ENCODE results near the gene STAB2. TPM values are rescaled to one million over a fixed set of nuclear protein-coding genes. Genes with fewer than 3 reads are reported as not detected.
A peak's percentile ranks its signal among the peaks of the same experiment; 100 is the strongest.

The STAB2 gene, protein sequence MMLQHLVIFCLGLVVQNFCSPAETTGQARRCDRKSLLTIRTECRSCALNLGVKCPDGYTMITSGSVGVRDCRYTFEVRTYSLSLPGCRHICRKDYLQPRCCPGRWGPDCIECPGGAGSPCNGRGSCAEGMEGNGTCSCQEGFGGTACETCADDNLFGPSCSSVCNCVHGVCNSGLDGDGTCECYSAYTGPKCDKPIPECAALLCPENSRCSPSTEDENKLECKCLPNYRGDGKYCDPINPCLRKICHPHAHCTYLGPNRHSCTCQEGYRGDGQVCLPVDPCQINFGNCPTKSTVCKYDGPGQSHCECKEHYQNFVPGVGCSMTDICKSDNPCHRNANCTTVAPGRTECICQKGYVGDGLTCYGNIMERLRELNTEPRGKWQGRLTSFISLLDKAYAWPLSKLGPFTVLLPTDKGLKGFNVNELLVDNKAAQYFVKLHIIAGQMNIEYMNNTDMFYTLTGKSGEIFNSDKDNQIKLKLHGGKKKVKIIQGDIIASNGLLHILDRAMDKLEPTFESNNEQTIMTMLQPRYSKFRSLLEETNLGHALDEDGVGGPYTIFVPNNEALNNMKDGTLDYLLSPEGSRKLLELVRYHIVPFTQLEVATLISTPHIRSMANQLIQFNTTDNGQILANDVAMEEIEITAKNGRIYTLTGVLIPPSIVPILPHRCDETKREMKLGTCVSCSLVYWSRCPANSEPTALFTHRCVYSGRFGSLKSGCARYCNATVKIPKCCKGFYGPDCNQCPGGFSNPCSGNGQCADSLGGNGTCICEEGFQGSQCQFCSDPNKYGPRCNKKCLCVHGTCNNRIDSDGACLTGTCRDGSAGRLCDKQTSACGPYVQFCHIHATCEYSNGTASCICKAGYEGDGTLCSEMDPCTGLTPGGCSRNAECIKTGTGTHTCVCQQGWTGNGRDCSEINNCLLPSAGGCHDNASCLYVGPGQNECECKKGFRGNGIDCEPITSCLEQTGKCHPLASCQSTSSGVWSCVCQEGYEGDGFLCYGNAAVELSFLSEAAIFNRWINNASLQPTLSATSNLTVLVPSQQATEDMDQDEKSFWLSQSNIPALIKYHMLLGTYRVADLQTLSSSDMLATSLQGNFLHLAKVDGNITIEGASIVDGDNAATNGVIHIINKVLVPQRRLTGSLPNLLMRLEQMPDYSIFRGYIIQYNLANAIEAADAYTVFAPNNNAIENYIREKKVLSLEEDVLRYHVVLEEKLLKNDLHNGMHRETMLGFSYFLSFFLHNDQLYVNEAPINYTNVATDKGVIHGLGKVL (N-terminal part only)
- total RNA-seq (under 1 TPM; 0.10 to 0.99 TPM), polyA plus RNA-seq (ENCODE audit: insufficient read length in 2 of 2) (1 to 10 TPM in 1 of 2 donors, under 1 TPM in 1; 0.16 to 1.5 TPM)
- long read RNA-seq, donor 1: 0 reads
- long read RNA-seq, donor 2: 0 reads
- long read RNA-seq, donor 3: 0 reads
- long read RNA-seq, donor 4, full-length matches to known transcripts: 1 of 1 reads
- long read RNA-seq, donor 4, partial matches to known transcripts: 0 of 1 reads
- long read RNA-seq, donor 4, other reads (novel, unspliced or antisense): 0 of 1 reads

DNA sequence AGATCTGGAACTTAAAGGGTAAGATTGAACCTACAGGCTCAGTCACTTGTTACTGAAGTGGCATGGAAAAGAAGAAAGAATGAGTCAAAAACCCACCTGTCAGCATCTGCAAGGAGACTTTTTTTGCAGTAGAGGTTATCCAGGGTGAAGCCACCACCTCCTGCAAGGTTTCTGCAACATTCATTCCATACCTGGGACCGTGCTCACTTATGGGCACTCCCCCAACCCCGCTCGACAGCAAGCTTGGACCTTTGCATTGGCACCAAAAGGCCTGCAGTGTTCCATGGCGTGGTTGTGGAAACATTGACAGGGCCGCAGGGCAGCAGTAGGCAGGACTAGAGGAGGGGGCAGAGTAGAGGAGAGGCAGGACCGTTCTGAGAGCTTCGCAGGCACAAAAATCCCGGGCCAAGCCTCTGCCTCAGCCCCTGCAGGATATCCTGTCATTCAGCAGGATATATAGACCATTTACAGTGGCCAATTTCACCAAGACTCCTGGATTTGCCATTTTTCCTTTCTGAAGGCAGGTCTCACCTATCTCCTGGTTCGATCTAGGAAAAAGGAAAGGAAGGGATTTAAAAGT lies at the start of gene STAB2:
Gene STAB2, plus strand, starts transcription at position 483 of the 580 bp plus-strand sequence. CDS start 204 bp downstream, outside the sequence.
- 89% methylated on average over 8 of the region's 9 CpGs for WGBS (ENCODE audit: insufficient coverage)

DNA sequence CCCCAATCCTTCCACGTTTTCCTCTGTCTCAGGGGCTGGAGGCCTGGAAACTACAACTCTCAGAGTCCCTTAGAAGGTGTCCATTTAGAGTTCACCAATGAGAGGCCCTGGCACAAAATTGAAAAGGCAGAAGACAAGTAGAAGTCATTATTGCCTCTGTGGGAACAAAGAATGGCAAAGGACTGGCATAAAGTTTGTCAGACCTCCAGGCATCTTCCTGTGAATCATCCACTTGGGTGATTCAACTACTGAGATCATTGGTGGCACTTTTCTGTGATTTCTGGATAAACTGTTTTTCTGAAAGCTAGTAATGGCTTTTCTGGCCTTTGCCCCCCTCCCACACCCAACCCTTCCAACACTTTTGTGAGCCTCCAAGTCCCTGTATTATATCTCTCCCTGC lies 48.7 kb upstream of the STAB2 start:
- Histone ChIP-seq H3K4me1 (ENCODE audit: control insufficient read depth, insufficient read depth, low read length) (no peaks in the 10 kb centered on the region), H3K27me3 (ENCODE audit: control insufficient read depth, insufficient read depth, low read length) (no peaks in the 10 kb centered on the region), H3K9me3 (ENCODE audit: control insufficient read depth, insufficient read depth, low read length) (no peaks in the 10 kb centered on the region), H3K27ac (ENCODE audit: low read depth, low read length) (no peak overlapping the region), H3K4me3 (ENCODE audit: low read depth, low read length) (no peak overlapping the region), H3K36me3 (ENCODE audit: control insufficient read depth, insufficient read depth, low read length) (no peaks in the 10 kb centered on the region)
- no CpG with 5 or more reads among the region's 1 CpG for WGBS (ENCODE audit: insufficient coverage)
- DNase-seq (ENCODE audit: low read depth in 4 of 6, low spot score in 6 of 6): no peak

More for the DNA sequence above, at the start of gene STAB2:
- Histone ChIP-seq H3K27ac (ENCODE audit: low read depth, low read length) (no peak within 1 kb of the TSS), H3K4me3 (ENCODE audit: low read depth, low read length) (no peak within 1 kb of the TSS), H3K36me3 (ENCODE audit: control insufficient read depth, insufficient read depth, low read length) (no peaks in the 10 kb centered on the region), H3K4me1 (ENCODE audit: control insufficient read depth, insufficient read depth, low read length) (no peaks in the 10 kb centered on the region), H3K9me3 (ENCODE audit: control insufficient read depth, insufficient read depth, low read length) (no peaks in the 10 kb centered on the region), H3K27me3 (ENCODE audit: control insufficient read depth, insufficient read depth, low read length) (no peaks in the 10 kb centered on the region)
- DNase-seq (ENCODE audit: low read depth in 4 of 6, low spot score in 6 of 6): no peak

DNA sequence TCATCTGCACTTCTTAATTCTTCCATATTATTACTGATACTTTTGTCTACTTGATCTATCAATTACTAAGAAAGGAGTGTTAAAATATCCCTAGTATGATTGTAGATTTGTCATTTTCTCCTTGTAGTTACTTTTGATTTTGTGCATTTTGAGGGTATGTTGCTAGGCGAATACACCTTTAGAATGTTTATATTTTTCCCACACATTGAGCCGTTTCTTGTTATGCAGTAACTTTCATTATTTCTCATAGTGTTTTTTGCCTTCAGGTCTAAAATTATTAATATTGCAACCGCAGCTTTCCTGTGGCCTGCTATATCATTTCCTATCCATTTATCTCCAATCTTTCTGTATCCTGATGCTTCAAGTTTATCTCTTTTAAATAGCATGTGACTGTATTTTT lies 46.8 kb upstream of the STAB2 start:
- Histone ChIP-seq H3K9me3 (ENCODE audit: control insufficient read depth, insufficient read depth, low read length) (no peaks in the 10 kb centered on the region), H3K27ac (ENCODE audit: low read depth, low read length) (no peak overlapping the region), H3K36me3 (ENCODE audit: control insufficient read depth, insufficient read depth, low read length) (no peaks in the 10 kb centered on the region), H3K4me1 (ENCODE audit: control insufficient read depth, insufficient read depth, low read length) (no peaks in the 10 kb centered on the region), H3K4me3 (ENCODE audit: low read depth, low read length) (no peak overlapping the region), H3K27me3 (ENCODE audit: control insufficient read depth, insufficient read depth, low read length) (no peaks in the 10 kb centered on the region)
- DNase-seq (ENCODE audit: low read depth in 4 of 6, low spot score in 6 of 6): no peak
- no CpG with 5 or more reads among the region's 3 CpGs for WGBS (ENCODE audit: insufficient coverage)

DNA sequence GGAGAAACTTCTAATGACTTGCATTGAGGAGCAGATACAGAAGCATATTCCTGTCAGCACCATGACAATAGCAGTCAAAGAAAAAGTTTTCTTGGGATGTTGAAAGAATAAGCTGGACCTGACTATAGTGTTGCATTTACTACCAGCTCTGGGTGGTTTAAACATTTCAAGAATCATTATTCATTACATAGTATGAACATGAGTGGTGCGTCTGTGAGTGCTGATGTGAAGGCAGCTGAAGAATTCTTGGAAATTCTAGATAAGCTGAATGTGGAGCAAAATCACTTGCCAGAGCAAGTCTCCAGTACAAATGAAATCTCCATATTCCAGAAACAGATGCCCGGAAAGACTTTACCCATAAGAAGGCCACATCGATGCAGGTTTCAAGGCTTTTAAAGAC lies 45.0 kb upstream of the STAB2 start:
- Histone ChIP-seq H3K27ac (ENCODE audit: low read depth, low read length) (no peak overlapping the region), H3K4me1 (ENCODE audit: control insufficient read depth, insufficient read depth, low read length) (no peaks in the 10 kb centered on the region), H3K36me3 (ENCODE audit: control insufficient read depth, insufficient read depth, low read length) (no peaks in the 10 kb centered on the region), H3K4me3 (ENCODE audit: low read depth, low read length) (no peak overlapping the region), H3K9me3 (ENCODE audit: control insufficient read depth, insufficient read depth, low read length) (no peaks in the 10 kb centered on the region), H3K27me3 (ENCODE audit: control insufficient read depth, insufficient read depth, low read length) (no peaks in the 10 kb centered on the region)
- no peak for DNase-seq (ENCODE audit: low read depth in 4 of 6, low spot score in 6 of 6)
- WGBS (ENCODE audit: insufficient coverage): 100% methylated on average over 2 of the region's 3 CpGs

DNA sequence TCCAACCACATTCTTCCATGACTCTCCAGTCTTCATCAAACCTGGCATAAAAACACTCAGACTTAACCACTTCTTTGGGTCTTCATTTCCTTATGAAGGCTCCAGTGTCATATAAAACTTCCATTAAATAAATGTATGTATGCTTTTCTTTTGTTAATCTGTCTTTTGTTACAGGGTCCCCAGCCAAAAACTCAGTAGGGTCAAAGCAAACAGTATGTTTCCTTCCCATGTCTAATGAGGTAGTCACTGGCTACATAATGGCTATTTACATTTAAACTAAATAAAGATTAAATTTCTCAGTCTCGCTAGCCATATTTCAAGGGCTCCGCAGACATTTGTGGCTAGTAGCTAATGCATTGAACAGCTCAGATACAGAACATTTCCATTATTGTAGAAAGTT lies 40.1 kb upstream of the STAB2 start:
- Histone ChIP-seq H3K27ac (ENCODE audit: low read depth, low read length) (no peak overlapping the region), H3K36me3 (ENCODE audit: control insufficient read depth, insufficient read depth, low read length) (no peaks in the 10 kb centered on the region), H3K9me3 (ENCODE audit: control insufficient read depth, insufficient read depth, low read length) (no peaks in the 10 kb centered on the region), H3K27me3 (ENCODE audit: control insufficient read depth, insufficient read depth, low read length) (no peaks in the 10 kb centered on the region), H3K4me1 (ENCODE audit: control insufficient read depth, insufficient read depth, low read length) (no peaks in the 10 kb centered on the region), H3K4me3 (ENCODE audit: low read depth, low read length) (no peak overlapping the region)
- DNase-seq (ENCODE audit: low read depth in 4 of 6, low spot score in 6 of 6): peak in 1 of 6 donors; percentile 8
- WGBS (ENCODE audit: insufficient coverage): no CpG with 5 or more reads among the region's 2 CpGs

DNA sequence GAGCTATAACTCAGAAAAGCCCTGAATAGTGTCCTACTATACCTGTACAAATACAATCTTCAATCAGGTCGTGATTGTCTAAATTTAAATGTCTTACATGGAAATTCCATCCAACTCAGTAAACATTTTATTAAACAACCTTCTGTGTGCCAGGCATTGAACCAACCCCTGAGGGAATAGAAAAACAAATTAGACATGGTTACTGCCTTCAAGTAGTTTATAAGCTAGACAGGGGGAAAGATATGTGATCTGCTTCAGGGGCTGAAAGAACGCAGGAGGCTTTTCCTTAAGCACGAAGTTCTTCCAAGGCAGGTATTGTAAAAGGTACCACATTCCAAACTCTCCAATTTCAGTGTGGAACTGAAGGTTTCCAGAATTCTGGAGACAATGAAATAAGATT lies 39.7 kb upstream of the STAB2 start:
- no CpG with 5 or more reads among the region's 3 CpGs for WGBS (ENCODE audit: insufficient coverage)
- Histone ChIP-seq H3K4me3 (ENCODE audit: low read depth, low read length) (no peak overlapping the region), H3K36me3 (ENCODE audit: control insufficient read depth, insufficient read depth, low read length) (no peaks in the 10 kb centered on the region), H3K27ac (ENCODE audit: low read depth, low read length) (no peak overlapping the region), H3K4me1 (ENCODE audit: control insufficient read depth, insufficient read depth, low read length) (no peaks in the 10 kb centered on the region), H3K9me3 (ENCODE audit: control insufficient read depth, insufficient read depth, low read length) (no peaks in the 10 kb centered on the region), H3K27me3 (ENCODE audit: control insufficient read depth, insufficient read depth, low read length) (no peaks in the 10 kb centered on the region)
- peak in 1 of 6 donors; percentile 52 for DNase-seq (ENCODE audit: low read depth in 4 of 6, low spot score in 6 of 6)

DNA sequence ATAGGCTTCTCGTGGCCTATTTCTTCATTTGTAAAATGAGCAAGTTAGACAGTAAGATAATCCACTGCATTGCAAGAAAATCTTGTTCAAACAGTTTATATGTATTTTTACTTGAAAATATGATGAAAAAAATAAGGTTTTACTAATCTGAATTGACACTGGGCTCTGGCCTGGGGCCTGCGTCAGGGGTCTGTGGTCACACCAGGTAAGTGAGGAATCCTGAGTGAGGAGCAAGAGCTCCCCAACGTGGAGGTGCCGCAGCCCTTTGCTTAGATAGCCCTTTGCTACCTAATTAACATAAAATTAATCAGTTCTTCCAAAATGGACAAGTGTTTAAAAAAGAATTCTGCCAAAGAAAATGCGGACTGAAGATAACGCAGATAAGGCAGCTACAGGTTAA lies 39.1 kb upstream of the STAB2 start:
- no peak overlapping the region for H3K4me3 ChIP-seq (ENCODE audit: low read depth, low read length)
- DNase-seq (ENCODE audit: low read depth in 4 of 6, low spot score in 6 of 6): peak in 2 of 6 donors; percentile 18 to 55
- H3K36me3 ChIP-seq (ENCODE audit: control insufficient read depth, insufficient read depth, low read length): no peaks in the 10 kb centered on the region
- no peaks in the 10 kb centered on the region for H3K4me1 ChIP-seq (ENCODE audit: control insufficient read depth, insufficient read depth, low read length)
- WGBS (ENCODE audit: insufficient coverage): 86% methylated on average over 1 of the region's 6 CpGs
- no peaks in the 10 kb centered on the region for H3K9me3 ChIP-seq (ENCODE audit: control insufficient read depth, insufficient read depth, low read length)
- H3K27ac ChIP-seq (ENCODE audit: low read depth, low read length): no peak overlapping the region
- H3K27me3 ChIP-seq (ENCODE audit: control insufficient read depth, insufficient read depth, low read length): no peaks in the 10 kb centered on the region

DNA sequence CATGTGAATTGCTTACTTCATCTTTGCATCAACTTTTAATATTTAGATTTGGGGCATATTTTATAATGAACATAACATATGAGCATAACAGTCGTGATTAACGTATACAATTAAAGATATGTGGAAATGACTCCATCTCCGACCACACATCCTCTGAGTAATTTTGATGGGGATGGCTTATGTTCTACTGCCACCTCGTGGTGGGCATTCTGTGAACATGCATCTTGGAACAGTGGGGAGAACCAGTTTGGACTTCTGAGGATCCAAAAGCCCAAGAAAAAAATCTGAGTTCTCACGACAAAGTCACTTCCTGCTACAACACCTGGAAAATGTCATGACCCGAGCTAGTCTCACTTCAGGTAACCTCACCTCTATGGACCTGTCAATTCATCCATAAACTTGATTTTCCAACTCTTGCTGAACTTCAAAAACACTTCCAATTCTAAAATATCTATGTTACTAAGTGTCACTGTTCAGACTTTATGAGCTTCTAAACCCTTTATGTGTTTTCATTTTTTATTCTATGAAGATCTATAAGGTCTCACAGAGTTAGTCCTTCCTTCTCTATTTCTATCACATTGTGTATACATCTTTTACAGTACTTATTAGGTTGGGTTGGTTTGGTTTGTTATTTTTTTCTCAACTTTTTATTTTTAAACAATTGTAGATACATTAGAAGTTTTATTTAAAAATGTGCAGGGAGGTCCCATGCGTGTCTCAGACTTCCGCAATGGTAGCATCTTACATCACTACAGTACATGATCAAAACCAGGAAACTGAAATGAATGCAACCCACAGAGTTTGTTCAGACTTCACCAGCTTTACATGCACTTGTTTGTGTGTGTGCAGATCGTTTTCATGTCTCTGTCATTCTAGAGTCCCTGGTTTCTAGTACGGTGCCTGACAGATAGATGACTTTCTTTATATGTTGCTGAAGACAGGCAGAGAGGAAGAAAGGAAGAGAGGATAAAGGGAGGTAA lies 38.2 kb upstream of the STAB2 start:
- Histone ChIP-seq H3K27me3 (ENCODE audit: control insufficient read depth, insufficient read depth, low read length) (no peaks in the 10 kb centered on the region), H3K4me1 (ENCODE audit: control insufficient read depth, insufficient read depth, low read length) (no peaks in the 10 kb centered on the region), H3K27ac (ENCODE audit: low read depth, low read length) (no peak overlapping the region), H3K36me3 (ENCODE audit: control insufficient read depth, insufficient read depth, low read length) (no peaks in the 10 kb centered on the region), H3K9me3 (ENCODE audit: control insufficient read depth, insufficient read depth, low read length) (no peaks in the 10 kb centered on the region), H3K4me3 (ENCODE audit: low read depth, low read length) (no peak overlapping the region)
- WGBS (ENCODE audit: insufficient coverage): 0% methylated on average over 3 of the region's 10 CpGs
- peak; percentile 43 to 95 (median 76) for DNase-seq (ENCODE audit: low read depth in 4 of 6, low spot score in 6 of 6)

All from spinal cord (tissue), 10 donors.